ENCODE data around the gene PFKFB4. TPM values are rescaled to one million over a fixed set of nuclear protein-coding genes. Genes with fewer than 3 reads are reported as not detected.

PFKFB4 gene
- total RNA-seq, 4 donors from 2014 or later: 14.0 to 131 (median 74.5) TPM

GRCh38 chr3:48543271-48543866 is 13.2 kb downstream of the PFKFB4 start:
- Histone ChIP-seq H3K4me3 (no peak overlapping the region), H3K27ac (no peak overlapping the region), H3K36me3 (peaks cover 0 to 75% (median 0%) of the 10 kb centered on the region in 3 donors), H3K27me3 (no peaks in the 10 kb centered on the region), H3K4me1 (no peaks in the 10 kb centered on the region), H3K9me3 (no peaks in the 10 kb centered on the region)
- TF ChIP-seq CTCF (IDR thresholded peaks at IDR 0.05) (no peak), POLR2A (IDR thresholded peaks at IDR 0.05) (no peak)
- DNase-seq: peak in 1 of 3 donors; percentile 41

GRCh38 chr3:48538451-48538850 is 18.2 kb downstream of the PFKFB4 start:
- Histone ChIP-seq H3K27ac (no peak overlapping the region), H3K4me3 (no peak overlapping the region), H3K9me3 (no peaks in the 10 kb centered on the region), H3K27me3 (no peaks in the 10 kb centered on the region), H3K36me3 (peaks cover 0 to 70% (median 0%) of the 10 kb centered on the region in 3 donors), H3K4me1 (no peaks in the 10 kb centered on the region)
- peak in 1 of 3 donors; percentile 34 for DNase-seq
- TF ChIP-seq CTCF (IDR thresholded peaks at IDR 0.05) (no peak), POLR2A (IDR thresholded peaks at IDR 0.05) (no peak)

- no peak for TF ChIP-seq CTCF (IDR thresholded peaks at IDR 0.05)
- no peak for TF ChIP-seq POLR2A (IDR thresholded peaks at IDR 0.05)
- no peaks in the 10 kb centered on the region for H3K27me3 ChIP-seq
Observed at GRCh38 chr3:48536785-48537184, 19.8 kb downstream of the PFKFB4 start.

GRCh38 chr3:48536116-48536515 is 20.5 kb downstream of the PFKFB4 start:
- Histone ChIP-seq H3K4me1 (no peaks in the 10 kb centered on the region), H3K36me3 (peaks cover 0 to 67% (median 0%) of the 10 kb centered on the region in 3 donors), H3K9me3 (no peaks in the 10 kb centered on the region), H3K27me3 (no peaks in the 10 kb centered on the region), H3K4me3 (no peak overlapping the region), H3K27ac (no peak overlapping the region)
- no peak for TF ChIP-seq CTCF (IDR thresholded peaks at IDR 0.05)
- no peak for TF ChIP-seq POLR2A (IDR thresholded peaks at IDR 0.05)
- DNase-seq: no peak

More at GRCh38 chr3:48536785-48537184, 19.8 kb downstream of the PFKFB4 start:
- Histone ChIP-seq H3K9me3 (no peaks in the 10 kb centered on the region), H3K27ac (no peak overlapping the region), H3K36me3 (peaks cover 0 to 74% (median 0%) of the 10 kb centered on the region in 3 donors), H3K4me1 (no peaks in the 10 kb centered on the region), H3K4me3 (no peak overlapping the region)
- peak in 1 of 3 donors; percentile 56 for DNase-seq

- Histone ChIP-seq H3K4me1 (no peaks in the 10 kb centered on the region), H3K27me3 (no peaks in the 10 kb centered on the region), H3K27ac (no peak overlapping the region), H3K36me3 (peaks cover 0 to 71% (median 0%) of the 10 kb centered on the region in 3 donors), H3K9me3 (no peaks in the 10 kb centered on the region), H3K4me3 (no peak overlapping the region)
- DNase-seq: no peak
- TF ChIP-seq POLR2A (IDR thresholded peaks at IDR 0.05): no peak
- no peak for TF ChIP-seq CTCF (IDR thresholded peaks at IDR 0.05)
Observed at GRCh38 chr3:48535578-48535977, 21.0 kb downstream of the PFKFB4 start.
